GM23338 (cell line): ENCODE data around the gene OBSCN.

Experiments used
- EZH2 ChIP-seq: fragments of 200-600 bp; sonication (generic); IDR thresholded peaks from one replicate; pipeline ENCODE4 v1.8.0; 2017; ENCODE audit warnings: antibody characterized with exemption, mild to moderate bottlenecking, low read depth; ENCODE audit not compliant: unreplicated experiment
- EZH2phosphoT487 ChIP-seq: fragments of 200-600 bp; sonication (generic); IDR thresholded peaks from one replicate; pipeline ENCODE4 v1.8.1; 2018; ENCODE audit warnings: antibody characterized with exemption; ENCODE audit not compliant: unreplicated experiment
- TF ChIP-seq, protein P1 (sequence below), 2 experiments: fragments of 200-600 bp in 1 of 2; sonication (generic) in 1 of 2; conservative IDR thresholded peaks; 2 replicates each; pipeline versions ENCODE4 v1.5.1 to v1.6.1; 2016 to 2017; ENCODE audit warnings: antibody characterized with exemption in 2 of 2, low read depth in 2 of 2, mild to moderate bottlenecking in 2 of 2, moderate library complexity in 1 of 2
- TF ChIP-seq, protein P2 (sequence below): IDR thresholded peaks from 2 replicates; pipeline ENCODE4 v1.6.1; 2016; ENCODE audit warnings: antibody characterized with exemption

GRCh38 chr1:228231189-228231588, 23.3 kb downstream of the OBSCN start:
- TF ChIP-seq EZH2phosphoT487 (no peak), EZH2 (no peak)
- TF ChIP-seq, protein P1, sequence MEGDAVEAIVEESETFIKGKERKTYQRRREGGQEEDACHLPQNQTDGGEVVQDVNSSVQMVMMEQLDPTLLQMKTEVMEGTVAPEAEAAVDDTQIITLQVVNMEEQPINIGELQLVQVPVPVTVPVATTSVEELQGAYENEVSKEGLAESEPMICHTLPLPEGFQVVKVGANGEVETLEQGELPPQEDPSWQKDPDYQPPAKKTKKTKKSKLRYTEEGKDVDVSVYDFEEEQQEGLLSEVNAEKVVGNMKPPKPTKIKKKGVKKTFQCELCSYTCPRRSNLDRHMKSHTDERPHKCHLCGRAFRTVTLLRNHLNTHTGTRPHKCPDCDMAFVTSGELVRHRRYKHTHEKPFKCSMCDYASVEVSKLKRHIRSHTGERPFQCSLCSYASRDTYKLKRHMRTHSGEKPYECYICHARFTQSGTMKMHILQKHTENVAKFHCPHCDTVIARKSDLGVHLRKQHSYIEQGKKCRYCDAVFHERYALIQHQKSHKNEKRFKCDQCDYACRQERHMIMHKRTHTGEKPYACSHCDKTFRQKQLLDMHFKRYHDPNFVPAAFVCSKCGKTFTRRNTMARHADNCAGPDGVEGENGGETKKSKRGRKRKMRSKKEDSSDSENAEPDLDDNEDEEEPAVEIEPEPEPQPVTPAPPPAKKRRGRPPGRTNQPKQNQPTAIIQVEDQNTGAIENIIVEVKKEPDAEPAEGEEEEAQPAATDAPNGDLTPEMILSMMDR (conservative IDR thresholded peaks at IDR 0.05; ENCODE audit: low read depth in 2 of 2) = no peak
- TF ChIP-seq, protein P2, sequence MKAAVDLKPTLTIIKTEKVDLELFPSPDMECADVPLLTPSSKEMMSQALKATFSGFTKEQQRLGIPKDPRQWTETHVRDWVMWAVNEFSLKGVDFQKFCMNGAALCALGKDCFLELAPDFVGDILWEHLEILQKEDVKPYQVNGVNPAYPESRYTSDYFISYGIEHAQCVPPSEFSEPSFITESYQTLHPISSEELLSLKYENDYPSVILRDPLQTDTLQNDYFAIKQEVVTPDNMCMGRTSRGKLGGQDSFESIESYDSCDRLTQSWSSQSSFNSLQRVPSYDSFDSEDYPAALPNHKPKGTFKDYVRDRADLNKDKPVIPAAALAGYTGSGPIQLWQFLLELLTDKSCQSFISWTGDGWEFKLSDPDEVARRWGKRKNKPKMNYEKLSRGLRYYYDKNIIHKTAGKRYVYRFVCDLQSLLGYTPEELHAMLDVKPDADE = no peak
